ENCODE measurements around the gene VAMP8. TPM values are rescaled to one million over a fixed set of nuclear protein-coding genes. Genes with fewer than 3 reads are reported as not detected.

VAMP8 gene
- total RNA-seq, 1 experiment from 2014 or later, result 52.0 TPM

GRCh38 chr2:85598594-85599340, 21.4 kb downstream of the VAMP8 start:
- H3K4me3 Mint-ChIP-seq, result no peak overlapping the region
- DNase-seq (ENCODE audit: low spot score) (no peak), ATAC-seq (no peak)
- H3K36me3 Mint-ChIP-seq, result peaks cover 16% of the 10 kb centered on the region
- CTCF ChIA-PET, result no interaction called here
- H3K27me3 Mint-ChIP-seq (ENCODE audit: low read depth), result no peaks in the 10 kb centered on the region
- H3K27ac Mint-ChIP-seq, result no peak overlapping the region
- TF ChIP-seq NFATC4 (CRISPR knock-in tag; IDR thresholded peaks at IDR 0.05) (no peak), FOXP1 (CRISPR knock-in tag; IDR thresholded peaks at IDR 0.05; ENCODE audit: borderline replicate concordance) (no peak), TEAD1 (CRISPR knock-in tag; IDR thresholded peaks at IDR 0.05) (no peak)
- peaks cover 20% of the 10 kb centered on the region for H3K4me1 Mint-ChIP-seq
- POLR2A ChIA-PET, result no interaction called here
- no peaks in the 10 kb centered on the region for H3K9me3 Mint-ChIP-seq

GRCh38 chr2:85599468-85600234, 22.3 kb downstream of the VAMP8 start:
- Mint-ChIP-seq H3K36me3 (peaks cover 16% of the 10 kb centered on the region), H3K9me3 (no peaks in the 10 kb centered on the region), H3K4me3 (no peak overlapping the region), H3K27me3 (ENCODE audit: low read depth) (no peaks in the 10 kb centered on the region), H3K27ac (no peak overlapping the region), H3K4me1 (peaks cover 18% of the 10 kb centered on the region)
- TF ChIP-seq ETV6 (CRISPR knock-in tag; IDR thresholded peaks at IDR 0.05), result no peak
- TF ChIP-seq E2F1 (CRISPR knock-in tag; IDR thresholded peaks at IDR 0.05), result no peak
- TF ChIP-seq PRDM15 (CRISPR knock-in tag; IDR thresholded peaks at IDR 0.05), result no peak
- TF ChIP-seq HMGXB4 (CRISPR knock-in tag; IDR thresholded peaks at IDR 0.05), result no peak
- no peak for TF ChIP-seq GABPB1 (CRISPR knock-in tag; IDR thresholded peaks at IDR 0.05)
- TF ChIP-seq ZMAT4 (CRISPR knock-in tag; IDR thresholded peaks at IDR 0.05), result no peak
- TF ChIP-seq OVOL2 (CRISPR knock-in tag; IDR thresholded peaks at IDR 0.05; ENCODE audit: borderline replicate concordance), result no peak
- TF ChIP-seq ELF4 (CRISPR knock-in tag; IDR thresholded peaks at IDR 0.05; ENCODE audit: low read depth), result no peak
- TF ChIP-seq CREM (CRISPR knock-in tag; IDR thresholded peaks at IDR 0.05), result no peak
- TF ChIP-seq ZBTB43 (CRISPR knock-in tag; IDR thresholded peaks at IDR 0.05), result no peak
- no peak for TF ChIP-seq ZNF396 (CRISPR knock-in tag; IDR thresholded peaks at IDR 0.05; ENCODE audit: borderline replicate concordance)
- TF ChIP-seq TEAD1 (CRISPR knock-in tag; IDR thresholded peaks at IDR 0.05), result no peak
- TF ChIP-seq USF1 (CRISPR knock-in tag; IDR thresholded peaks at IDR 0.05), result no peak
- no peak for TF ChIP-seq TEAD4 (CRISPR knock-in tag; IDR thresholded peaks at IDR 0.05)
- TF ChIP-seq SOX15 (CRISPR knock-in tag; IDR thresholded peaks at IDR 0.05), result no peak
- TF ChIP-seq NR2C2 (CRISPR knock-in tag; IDR thresholded peaks at IDR 0.05), result no peak
- no peak for TF ChIP-seq EMX1 (CRISPR knock-in tag; IDR thresholded peaks at IDR 0.05)
- no peak for TF ChIP-seq ATF6 (CRISPR knock-in tag; IDR thresholded peaks at IDR 0.05)
- no peak for TF ChIP-seq ZNF263 (CRISPR knock-in tag; IDR thresholded peaks at IDR 0.05; ENCODE audit: low read depth)
- POLR2A ChIA-PET, result interaction anchor here (1.1 kb wide), 1 partner anchor 9 kb away, joined by 3 read pairs; no protein-coding TSS in a partner anchor
- CTCF ChIA-PET, result no interaction called here
- DNase-seq (ENCODE audit: low spot score) (no peak), ATAC-seq (no peak)
